ENCODE data around the gene PPP1R9A.
"Not testable (repeated sequence)": the region's sequence is repeated elsewhere in the genome, so short reads cannot be mapped to it uniquely, and the experiment has no call there.

The PPP1R9A gene

DNA sequence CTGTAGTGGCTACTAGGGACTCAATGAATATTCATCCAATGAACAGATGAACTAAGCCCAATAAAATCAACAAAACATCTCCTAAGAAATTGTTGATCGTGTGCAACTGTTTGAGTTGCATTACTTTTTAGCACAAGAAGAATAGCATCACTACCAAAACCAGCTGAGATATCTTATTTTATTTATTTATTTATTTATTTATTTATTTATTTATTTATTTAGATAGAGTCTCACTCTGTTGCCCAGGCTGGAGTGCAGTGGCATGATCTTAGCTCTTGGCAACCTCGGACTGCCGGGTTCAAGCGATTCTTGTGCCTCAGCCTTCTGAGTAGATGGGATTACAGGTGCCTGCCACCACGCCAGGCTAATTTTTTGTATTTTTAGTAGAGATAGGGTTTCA is 92.2 kb downstream of the PPP1R9A start:
- not testable (repeated sequence) for H3K9me3 ChIP-seq (ENCODE audit: control insufficient read depth, low read length); H3K36me3 ChIP-seq (ENCODE audit: control insufficient read depth, insufficient read depth, low read length); H3K27me3 ChIP-seq (replicated peaks; ENCODE audit: control insufficient read depth, insufficient read depth, low read length, poor library complexity, severe bottlenecking); H3K27ac ChIP-seq (ENCODE audit: insufficient read depth, low read length, poor library complexity, severe bottlenecking); H3K4me3 ChIP-seq (ENCODE audit: insufficient read depth, low read depth, low read length, poor library complexity, severe bottlenecking); DNase-seq; H3K4me1 ChIP-seq (ENCODE audit: control insufficient read depth, insufficient read depth, low read length, poor library complexity, severe bottlenecking)

DNA sequence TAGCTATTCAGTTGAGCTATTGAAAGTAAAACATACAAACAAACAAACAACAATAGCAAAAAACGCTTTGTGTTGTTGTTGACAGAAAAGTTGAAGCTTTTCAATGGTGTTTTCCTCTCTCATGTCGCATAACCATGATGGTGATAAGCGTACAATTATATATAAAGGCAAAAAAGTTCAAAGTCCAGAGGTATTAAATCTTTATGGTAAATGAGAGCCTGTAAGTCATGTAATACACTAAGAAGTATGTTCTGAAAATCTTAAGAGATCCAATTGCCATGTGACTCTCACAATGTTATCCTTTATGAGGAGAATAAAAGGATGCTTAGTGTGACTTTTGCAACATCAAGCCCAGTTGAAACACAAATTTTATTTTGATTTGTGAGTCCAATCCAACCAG is 93.9 kb downstream of the PPP1R9A start:
- DNase-seq, result no peak
- Histone ChIP-seq H3K36me3 (ENCODE audit: control insufficient read depth, insufficient read depth, low read length) (no peaks in the 10 kb centered on the region), H3K9me3 (ENCODE audit: control insufficient read depth, low read length) (no peaks in the 10 kb centered on the region), H3K27me3 (replicated peaks; ENCODE audit: control insufficient read depth, insufficient read depth, low read length, poor library complexity, severe bottlenecking) (no peaks in the 10 kb centered on the region), H3K4me3 (ENCODE audit: insufficient read depth, low read depth, low read length, poor library complexity, severe bottlenecking) (no peak overlapping the region), H3K4me1 (ENCODE audit: control insufficient read depth, insufficient read depth, low read length, poor library complexity, severe bottlenecking) (no peaks in the 10 kb centered on the region), H3K27ac (ENCODE audit: insufficient read depth, low read length, poor library complexity, severe bottlenecking) (no peak overlapping the region)

DNA sequence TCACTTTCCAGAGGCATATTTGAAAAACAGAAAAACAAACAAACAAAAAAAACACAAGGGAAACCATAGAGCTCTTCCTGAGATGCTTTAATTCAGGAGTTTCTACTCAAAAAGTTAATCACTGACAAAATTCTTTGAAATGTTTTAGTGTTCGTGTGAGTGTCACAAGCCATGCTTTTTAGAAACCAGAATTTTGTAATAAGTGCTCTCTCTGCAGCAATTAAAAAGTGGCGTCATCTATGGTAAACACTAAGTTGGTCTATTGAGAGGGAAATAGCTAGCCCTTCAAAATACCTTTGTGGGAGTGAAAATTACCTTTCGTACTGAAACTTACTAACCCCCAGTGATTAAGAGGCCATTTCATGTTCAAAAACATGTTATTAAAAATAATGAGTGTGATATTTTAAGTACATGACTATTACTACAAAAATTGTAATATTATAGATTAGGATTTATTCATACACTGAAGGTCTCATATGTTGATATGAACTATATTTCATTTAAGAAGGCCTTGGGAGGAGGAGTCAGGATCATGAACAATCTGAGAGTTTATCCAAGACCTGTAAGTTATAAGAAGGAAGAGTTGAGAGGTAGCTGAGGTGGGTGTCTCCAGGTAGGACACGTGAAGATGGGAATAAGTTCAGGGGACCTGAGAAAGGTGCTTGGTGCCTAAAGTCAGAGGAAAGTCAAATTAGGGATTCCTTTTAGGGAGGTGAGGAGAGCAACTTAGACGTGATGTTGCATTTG is 94.6 kb downstream of the PPP1R9A start:
- no peaks in the 10 kb centered on the region for H3K36me3 ChIP-seq (ENCODE audit: control insufficient read depth, insufficient read depth, low read length)
- no peaks in the 10 kb centered on the region for H3K9me3 ChIP-seq (ENCODE audit: control insufficient read depth, low read length)
- DNase-seq, result no peak
- no peak overlapping the region for H3K4me3 ChIP-seq (ENCODE audit: insufficient read depth, low read depth, low read length, poor library complexity, severe bottlenecking)
- H3K4me1 ChIP-seq (ENCODE audit: control insufficient read depth, insufficient read depth, low read length, poor library complexity, severe bottlenecking), result no peaks in the 10 kb centered on the region
- no peak overlapping the region for H3K27ac ChIP-seq (ENCODE audit: insufficient read depth, low read length, poor library complexity, severe bottlenecking)
- no peaks in the 10 kb centered on the region for H3K27me3 ChIP-seq (replicated peaks; ENCODE audit: control insufficient read depth, insufficient read depth, low read length, poor library complexity, severe bottlenecking)

DNA sequence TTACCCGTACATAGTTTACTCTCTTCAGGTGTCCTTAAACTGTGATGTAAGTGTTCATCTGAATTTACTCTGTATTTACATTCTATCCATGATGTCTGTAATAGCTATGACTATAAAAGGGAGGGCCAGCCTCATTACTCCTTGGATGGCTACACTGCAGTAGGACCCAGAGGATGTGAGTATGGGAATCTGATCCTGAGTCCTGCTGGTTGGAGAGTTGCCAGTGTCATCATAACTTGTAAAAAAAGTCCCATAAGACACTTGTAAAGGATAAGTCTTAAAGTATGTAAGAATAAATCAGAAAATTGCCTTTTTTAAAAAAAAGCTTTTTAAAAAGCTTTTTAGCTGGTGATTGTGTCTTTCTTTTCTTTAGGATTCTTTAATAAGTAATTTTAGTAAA is 95.4 kb downstream of the PPP1R9A start:
- no peak for DNase-seq

DNA sequence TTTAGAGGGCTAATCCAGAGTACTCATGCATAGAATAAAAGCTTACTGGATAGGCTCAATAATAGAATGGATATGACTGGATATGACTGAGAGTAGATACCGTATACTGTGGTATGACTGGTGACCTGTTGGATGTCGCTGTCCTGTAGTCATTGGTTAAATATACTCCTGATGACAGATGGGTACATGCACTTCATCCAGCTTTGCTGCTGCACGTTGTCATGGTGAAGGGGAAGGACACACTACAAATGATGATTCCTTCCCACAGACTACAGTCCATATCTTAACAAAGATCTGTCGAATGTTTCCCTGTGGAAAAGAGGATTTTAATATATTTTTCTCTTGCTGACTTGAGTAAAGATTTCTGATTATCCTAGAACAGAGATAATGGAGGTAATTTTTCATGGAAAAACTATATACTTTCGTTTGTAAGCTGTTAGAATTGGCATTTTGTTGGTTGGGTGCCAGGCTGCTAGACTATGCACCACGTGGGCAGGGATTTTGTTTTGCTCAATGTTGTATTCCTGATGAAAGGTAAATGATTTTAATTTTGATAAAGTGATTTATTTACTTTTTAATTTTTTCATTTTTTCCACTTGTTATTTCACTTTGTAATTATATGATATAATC is 97.3 kb downstream of the PPP1R9A start:
- Histone ChIP-seq H3K36me3 (ENCODE audit: control insufficient read depth, insufficient read depth, low read length) (no peaks in the 10 kb centered on the region), H3K27ac (ENCODE audit: insufficient read depth, low read length, poor library complexity, severe bottlenecking) (no peak overlapping the region), H3K4me3 (ENCODE audit: insufficient read depth, low read depth, low read length, poor library complexity, severe bottlenecking) (no peak overlapping the region), H3K4me1 (ENCODE audit: control insufficient read depth, insufficient read depth, low read length, poor library complexity, severe bottlenecking) (no peaks in the 10 kb centered on the region), H3K9me3 (ENCODE audit: control insufficient read depth, low read length) (no peaks in the 10 kb centered on the region), H3K27me3 (replicated peaks; ENCODE audit: control insufficient read depth, insufficient read depth, low read length, poor library complexity, severe bottlenecking) (no peaks in the 10 kb centered on the region)
- DNase-seq, result no peak

More for the DNA sequence above, 95.4 kb downstream of the PPP1R9A start:
- Histone ChIP-seq H3K4me1 (ENCODE audit: control insufficient read depth, insufficient read depth, low read length, poor library complexity, severe bottlenecking) (no peaks in the 10 kb centered on the region), H3K36me3 (ENCODE audit: control insufficient read depth, insufficient read depth, low read length) (no peaks in the 10 kb centered on the region), H3K4me3 (ENCODE audit: insufficient read depth, low read depth, low read length, poor library complexity, severe bottlenecking) (no peak overlapping the region), H3K27ac (ENCODE audit: insufficient read depth, low read length, poor library complexity, severe bottlenecking) (no peak overlapping the region), H3K9me3 (ENCODE audit: control insufficient read depth, low read length) (no peaks in the 10 kb centered on the region), H3K27me3 (replicated peaks; ENCODE audit: control insufficient read depth, insufficient read depth, low read length, poor library complexity, severe bottlenecking) (no peaks in the 10 kb centered on the region)

DNA sequence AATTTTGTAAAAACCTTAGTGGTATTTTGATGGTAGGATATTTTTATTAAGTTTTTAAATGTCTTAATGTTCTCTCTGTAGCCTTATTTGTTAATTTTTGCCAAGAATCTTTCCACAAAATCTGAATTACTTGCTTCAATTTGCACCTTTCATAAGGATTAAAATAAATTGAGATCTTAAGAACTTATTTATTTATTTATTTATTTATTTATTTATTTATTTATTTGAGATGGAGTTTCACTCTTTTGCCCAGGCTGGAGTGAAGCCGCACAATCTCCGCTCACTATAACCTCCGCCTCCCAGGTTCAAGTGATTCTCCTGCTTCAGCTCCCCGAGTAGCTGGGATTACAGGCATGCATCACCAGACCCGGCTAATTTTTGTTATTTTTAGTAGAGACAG is 98.6 kb downstream of the PPP1R9A start:
- no peak overlapping the region for H3K27ac ChIP-seq (ENCODE audit: insufficient read depth, low read length, poor library complexity, severe bottlenecking)
- no peaks in the 10 kb centered on the region for H3K27me3 ChIP-seq (replicated peaks; ENCODE audit: control insufficient read depth, insufficient read depth, low read length, poor library complexity, severe bottlenecking)

DNA sequence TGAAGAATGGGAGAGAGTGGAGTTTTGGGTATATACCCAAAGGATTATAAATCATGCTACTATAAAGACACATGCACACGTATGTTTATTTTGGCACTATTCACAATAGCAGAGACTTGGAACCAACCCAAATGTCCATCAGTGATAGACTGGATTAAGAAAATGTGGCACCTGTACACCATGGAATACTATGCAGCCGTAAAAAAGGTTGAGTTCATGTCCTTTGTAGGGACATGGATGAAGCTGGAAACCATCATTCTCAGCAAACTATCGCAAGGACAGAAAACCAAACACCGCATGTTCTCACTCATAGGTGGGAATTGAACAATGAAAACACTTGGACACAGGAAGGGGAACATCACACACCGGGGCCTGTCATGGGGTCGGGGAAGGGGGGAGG is 101.4 kb downstream of the PPP1R9A start:
- H3K27me3 ChIP-seq (replicated peaks; ENCODE audit: control insufficient read depth, insufficient read depth, low read length, poor library complexity, severe bottlenecking); H3K4me1 ChIP-seq (ENCODE audit: control insufficient read depth, insufficient read depth, low read length, poor library complexity, severe bottlenecking); DNase-seq; H3K27ac ChIP-seq (ENCODE audit: insufficient read depth, low read length, poor library complexity, severe bottlenecking); H3K36me3 ChIP-seq (ENCODE audit: control insufficient read depth, insufficient read depth, low read length); H3K9me3 ChIP-seq (ENCODE audit: control insufficient read depth, low read length); H3K4me3 ChIP-seq (ENCODE audit: insufficient read depth, low read depth, low read length, poor library complexity, severe bottlenecking): not testable (repeated sequence)

More for the DNA sequence above, 98.6 kb downstream of the PPP1R9A start:
- no peak for DNase-seq
- Histone ChIP-seq H3K36me3 (ENCODE audit: control insufficient read depth, insufficient read depth, low read length) (no peaks in the 10 kb centered on the region), H3K4me3 (ENCODE audit: insufficient read depth, low read depth, low read length, poor library complexity, severe bottlenecking) (no peak overlapping the region), H3K9me3 (ENCODE audit: control insufficient read depth, low read length) (no peaks in the 10 kb centered on the region), H3K4me1 (ENCODE audit: control insufficient read depth, insufficient read depth, low read length, poor library complexity, severe bottlenecking) (no peaks in the 10 kb centered on the region)

DNA sequence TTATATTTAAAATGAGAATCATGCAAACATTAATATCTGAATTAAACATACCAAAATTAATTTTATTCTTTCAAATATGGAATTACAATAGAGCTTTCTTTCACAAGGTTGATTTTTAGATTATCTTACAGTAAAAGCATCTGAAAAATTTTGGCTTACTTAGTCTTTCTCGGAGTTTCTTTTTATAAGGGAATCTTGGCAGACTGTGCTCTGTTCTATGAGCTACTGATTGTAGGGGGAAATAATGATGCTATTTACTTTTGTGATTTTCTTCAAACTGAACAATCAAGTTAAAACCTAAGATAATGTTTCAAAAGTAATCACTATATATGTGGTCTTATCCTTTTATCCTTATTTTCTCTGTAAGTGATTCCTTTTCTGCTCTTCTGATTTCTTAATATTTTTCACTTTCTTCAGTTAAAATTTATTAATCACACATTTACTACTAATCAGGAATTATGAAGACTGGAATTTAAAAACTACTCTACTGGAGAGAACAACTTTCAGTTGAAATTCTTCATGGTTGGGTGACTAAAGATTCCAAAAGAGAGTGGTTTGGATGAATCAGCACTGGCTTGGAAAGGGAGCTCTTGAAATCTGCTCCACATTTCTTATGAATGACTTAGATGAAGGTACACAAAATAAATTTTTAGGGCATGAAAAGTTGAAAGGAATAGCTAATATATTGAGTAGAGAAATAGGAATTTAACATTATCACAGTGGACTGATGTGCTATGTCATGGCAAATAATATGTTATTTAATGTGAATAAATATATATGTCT is 103.9 kb downstream of the PPP1R9A start:
- H3K9me3 ChIP-seq (ENCODE audit: control insufficient read depth, low read length), result no peaks in the 10 kb centered on the region
- DNase-seq, result no peak

DNA sequence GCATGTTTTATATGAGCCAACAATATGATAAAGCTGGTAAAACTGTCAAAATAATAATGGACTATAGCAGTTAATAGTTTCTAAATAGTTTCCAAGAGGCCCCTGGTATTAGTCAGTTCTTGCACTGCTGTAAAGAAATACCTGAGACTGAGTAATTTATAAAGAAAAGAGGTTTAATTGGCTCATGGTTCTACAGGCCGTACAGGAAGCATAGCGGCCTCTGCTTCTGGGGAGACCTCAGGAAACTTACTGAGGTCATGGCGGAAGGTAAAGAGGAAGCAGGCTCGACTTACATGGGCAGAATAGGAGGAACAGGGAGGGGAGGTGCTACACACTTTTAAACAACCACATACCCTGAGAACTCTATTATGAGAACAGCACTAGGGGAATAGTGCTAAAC is 104.6 kb downstream of the PPP1R9A start:
- no peak overlapping the region for H3K4me3 ChIP-seq (ENCODE audit: insufficient read depth, low read depth, low read length, poor library complexity, severe bottlenecking)

More for the DNA sequence above, 103.9 kb downstream of the PPP1R9A start:
- H3K4me1 ChIP-seq (ENCODE audit: control insufficient read depth, insufficient read depth, low read length, poor library complexity, severe bottlenecking), result no peaks in the 10 kb centered on the region
- H3K4me3 ChIP-seq (ENCODE audit: insufficient read depth, low read depth, low read length, poor library complexity, severe bottlenecking), result no peak overlapping the region
- no peaks in the 10 kb centered on the region for H3K27me3 ChIP-seq (replicated peaks; ENCODE audit: control insufficient read depth, insufficient read depth, low read length, poor library complexity, severe bottlenecking)
- H3K27ac ChIP-seq (ENCODE audit: insufficient read depth, low read length, poor library complexity, severe bottlenecking), result no peak overlapping the region
- H3K36me3 ChIP-seq (ENCODE audit: control insufficient read depth, insufficient read depth, low read length), result no peaks in the 10 kb centered on the region

DNA sequence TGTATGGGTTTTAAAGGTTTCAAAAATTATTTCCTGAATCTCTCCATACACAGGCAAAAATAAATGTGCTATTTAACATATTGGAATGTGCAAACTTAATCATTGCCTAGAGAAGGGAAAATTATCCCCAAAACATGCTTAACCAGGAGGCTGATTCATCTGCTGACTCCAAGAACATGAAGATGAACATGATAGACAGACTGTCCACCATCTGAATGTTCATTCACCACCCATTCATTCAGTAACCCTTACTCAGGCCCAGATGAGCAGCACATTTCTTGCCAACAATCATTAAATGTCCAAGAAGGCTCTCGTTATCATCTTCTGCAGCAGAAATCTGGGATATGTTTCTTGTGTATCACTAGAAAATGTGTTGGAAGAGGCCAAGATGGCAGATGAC is 110.6 kb downstream of the PPP1R9A start:
- no peak overlapping the region for H3K27ac ChIP-seq (ENCODE audit: insufficient read depth, low read length, poor library complexity, severe bottlenecking)

More for the DNA sequence above, 104.6 kb downstream of the PPP1R9A start:
- no peak for DNase-seq
- H3K27ac ChIP-seq (ENCODE audit: insufficient read depth, low read length, poor library complexity, severe bottlenecking), result no peak overlapping the region
- no peaks in the 10 kb centered on the region for H3K27me3 ChIP-seq (replicated peaks; ENCODE audit: control insufficient read depth, insufficient read depth, low read length, poor library complexity, severe bottlenecking)
- H3K9me3 ChIP-seq (ENCODE audit: control insufficient read depth, low read length), result no peaks in the 10 kb centered on the region
- no peaks in the 10 kb centered on the region for H3K36me3 ChIP-seq (ENCODE audit: control insufficient read depth, insufficient read depth, low read length)
- no peaks in the 10 kb centered on the region for H3K4me1 ChIP-seq (ENCODE audit: control insufficient read depth, insufficient read depth, low read length, poor library complexity, severe bottlenecking)

More for the DNA sequence above, 110.6 kb downstream of the PPP1R9A start:
- no peaks in the 10 kb centered on the region for H3K4me1 ChIP-seq (ENCODE audit: control insufficient read depth, insufficient read depth, low read length, poor library complexity, severe bottlenecking)
- no peaks in the 10 kb centered on the region for H3K27me3 ChIP-seq (replicated peaks; ENCODE audit: control insufficient read depth, insufficient read depth, low read length, poor library complexity, severe bottlenecking)
- no peaks in the 10 kb centered on the region for H3K9me3 ChIP-seq (ENCODE audit: control insufficient read depth, low read length)
- no peak for DNase-seq
- no peaks in the 10 kb centered on the region for H3K36me3 ChIP-seq (ENCODE audit: control insufficient read depth, insufficient read depth, low read length)
- H3K4me3 ChIP-seq (ENCODE audit: insufficient read depth, low read depth, low read length, poor library complexity, severe bottlenecking), result no peak overlapping the region

Data from effector memory CD4-positive, alpha-beta T cell (primary cell).